Activated CD4-positive, alpha-beta T cell treated with anti-CD3 and anti-CD28 coated beads, Interleukin-2, Interleukin-6, amounts not matched to agents 100 ng/mL and 50 ng/mL, durations not matched to agents 16 hours and 8 hours (primary cell): ENCODE data around the gene DDC.

ENCODE experiments used
- DNase-seq: peaks from one replicate; pipeline ENCODE4 v3.0.0-alpha.2; 2020

The DDC gene

DNA sequence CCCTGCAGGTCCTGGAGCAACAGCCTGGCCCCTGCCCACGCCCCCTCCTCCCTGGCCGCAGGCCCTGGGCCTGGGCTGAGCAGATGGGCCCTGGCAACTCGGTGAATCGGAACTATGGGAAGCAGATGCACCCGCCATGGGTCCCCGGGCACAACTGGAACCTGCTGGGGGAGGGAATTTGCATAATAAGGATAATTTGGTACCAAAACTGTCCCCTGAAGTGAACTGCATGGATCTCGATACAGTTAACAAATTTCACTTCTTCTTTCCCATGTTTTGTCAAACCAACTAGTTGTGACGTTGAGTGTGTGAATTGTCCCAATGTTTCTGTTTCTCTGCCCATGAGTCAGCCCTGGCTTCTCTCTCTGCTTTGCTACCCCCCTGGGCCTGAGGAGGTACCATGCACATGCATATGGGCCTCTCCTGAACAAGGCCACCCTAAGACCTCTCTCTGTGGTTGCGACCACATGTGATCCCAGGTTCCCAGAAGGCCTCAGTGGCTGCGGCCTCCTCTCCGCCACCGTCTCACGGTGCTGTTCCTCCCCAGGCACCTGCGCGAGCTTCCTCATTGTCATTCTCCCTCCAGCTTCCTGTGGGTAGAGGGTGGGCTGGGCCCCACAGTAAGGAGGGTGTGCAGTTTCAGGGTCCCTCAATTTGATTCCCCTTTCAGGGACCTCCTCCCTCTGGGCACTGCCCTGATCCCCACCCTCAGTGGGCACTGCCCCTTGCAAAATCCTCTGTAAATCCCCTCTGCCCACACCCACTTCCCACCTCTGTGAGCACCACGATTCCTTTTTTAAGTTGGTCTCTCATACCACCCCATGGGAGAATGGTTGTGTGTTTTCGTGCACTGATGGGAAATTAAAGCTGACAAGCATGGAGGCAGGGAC is 155.1 kb downstream of the DDC start:
- DNase-seq = no peak
